A549 (cell line): ENCODE results near the gene CELF4. TPM values are rescaled to one million over a fixed set of nuclear protein-coding genes. Genes with fewer than 3 reads are reported as not detected.

Experiments used
- ATAC-seq, 2 experiments: fragments of 200-7000 bp in 1 of 2; fragments of >200 bp in 1 of 2; cut with Nextera tagmentation in 1 of 2; cut with Tn5 transposase in 1 of 2; 3 replicates each; pipeline versions ENCODE4 v1.8.0 to v1.9.1; 2018 to 2020; ENCODE audit warnings: mild to moderate bottlenecking in 1 of 2, moderate library complexity in 1 of 2
- CTCF ChIA-PET: fragments of 300-600 bp; sonication (Branson Sonifier 250); formaldehyde crosslinking; extraction: SDS; loops from one replicate; lab custom pipeline; 2021; ENCODE audit warnings: antibody characterized with exemption, inconsistent platforms; lab: Yijun Ruan, JAX
- POLR2A ChIA-PET: fragments of 350-600 bp; formaldehyde crosslinking; extraction: SDS; loops from one replicate; lab custom pipeline; 2021; ENCODE audit warnings: antibody characterized with exemption, inconsistent platforms; lab: Yijun Ruan, JAX
- DNase-seq, 2 experiments: peaks; one replicate each; pipeline versions ENCODE4 v3.0.0 to v3.0.0-alpha.2; 2011 to 2016; ENCODE audit warnings: low read depth in 1 of 2, low spot score in 1 of 2
- FAIRE-seq: peaks from 2 replicates; lab custom pipeline; 2011; peaks lifted over from hg19 to GRCh38; lab: Jason Lieb, UNC
- H3K27ac ChIP-seq, 2 experiments: fragments of >200 bp; sonication (Bioruptor Twin); formaldehyde crosslinking; 3 replicates each; pipeline ENCODE4 v1.5.1; 2016 to 2017
- H3K4me1 ChIP-seq: fragments of >200 bp; sonication (Bioruptor Twin); formaldehyde crosslinking; 3 replicates; pipeline ENCODE4 v1.6.1; 2016
- H3K4me2 ChIP-seq: fragments of >200 bp; sonication (Bioruptor Twin); formaldehyde crosslinking; 3 replicates; pipeline ENCODE4 v1.6.1; 2016
- H3K4me3 ChIP-seq: fragments of >200 bp; sonication (Bioruptor Twin); formaldehyde crosslinking; 3 replicates; pipeline ENCODE4 v1.5.1; 2016
- H3K9me3 ChIP-seq: fragments of >200 bp; sonication (Bioruptor Twin); formaldehyde crosslinking; 3 replicates; pipeline ENCODE4 v1.6.1; 2016
- BCL3 ChIP-seq: fragments of >200 bp; sonication (Bioruptor Twin); formaldehyde crosslinking; IDR thresholded peaks from 3 replicates; pipeline ENCODE4 v1.6.1; 2016
- BHLHE40 ChIP-seq: IDR thresholded peaks from 2 replicates; pipeline ENCODE4 v1.6.1; 2012; ENCODE audit warnings: low read depth, low read length, inconsistent platforms
- CBX8 ChIP-seq: fragments of 200-600 bp; sonication (generic); IDR thresholded peaks from 2 replicates; pipeline ENCODE4 v1.6.1; 2016
- CHD2 ChIP-seq: fragments of 150-350 bp; IDR thresholded peaks from 2 replicates; pipeline ENCODE4 v1.6.1; 2014; ENCODE audit warnings: low read length; ENCODE audit not compliant: partially characterized antibody
- E2F6 ChIP-seq: IDR thresholded peaks from 2 replicates; pipeline ENCODE4 v1.6.1; 2012; ENCODE audit warnings: low read depth, borderline replicate concordance
- EHF ChIP-seq: fragments of 250-450 bp; sonication (Bioruptor Pico); IDR thresholded peaks from 2 replicates; pipeline ENCODE4 v1.5.0; 2020; ENCODE audit warnings: mild to moderate bottlenecking
- ELK1 ChIP-seq: fragments of 150-350 bp; IDR thresholded peaks from 2 replicates; pipeline ENCODE4 v1.6.1; 2014; ENCODE audit warnings: low read depth, mild to moderate bottlenecking, low read length
- FOSB ChIP-seq: fragments of 250-450 bp; sonication (Bioruptor Pico); IDR thresholded peaks from 2 replicates; pipeline ENCODE4 v1.5.0; 2020; ENCODE audit warnings: mild to moderate bottlenecking, moderate library complexity
- FOXS1 ChIP-seq: fragments of 250-450 bp; sonication (Bioruptor Pico); IDR thresholded peaks from 2 replicates; pipeline ENCODE4 v1.5.0; 2020; ENCODE audit warnings: mild to moderate bottlenecking, moderate library complexity
- HOXA7 ChIP-seq: fragments of 250-450 bp; sonication (Bioruptor Pico); IDR thresholded peaks from 2 replicates; pipeline ENCODE4 v1.5.0; 2020; ENCODE audit warnings: mild to moderate bottlenecking, moderate library complexity
- JUN ChIP-seq, 2 experiments: fragments of >200 bp; sonication (Bioruptor Twin); formaldehyde crosslinking; IDR thresholded peaks; 2 replicates in 1 of 2; 3 replicates in 1 of 2; pipeline ENCODE4 v1.6.1; 2016 to 2017
- KDM5A ChIP-seq: fragments of 200-600 bp; sonication (generic); IDR thresholded peaks from 2 replicates; pipeline ENCODE4 v1.6.1; 2016; ENCODE audit warnings: antibody characterized with exemption, mild to moderate bottlenecking
- MAFK ChIP-seq: fragments of 450-650 bp; IDR thresholded peaks from 2 replicates; pipeline ENCODE4 v1.6.1; 2014; ENCODE audit not compliant: partially characterized antibody
- MAZ ChIP-seq: fragments of 150-350 bp; IDR thresholded peaks from 2 replicates; pipeline ENCODE4 v1.6.1; 2014; ENCODE audit warnings: antibody characterized with exemption, low read depth, low read length, borderline replicate concordance
- POLR2A ChIP-seq: IDR thresholded peaks from 2 replicates; pipeline ENCODE4 v1.6.1; 2012; ENCODE audit warnings: mild to moderate bottlenecking, low read length
- POLR2AphosphoS2 ChIP-seq: conservative IDR thresholded peaks from 2 replicates; pipeline ENCODE4 v1.6.1; 2012; ENCODE audit warnings: low read length, improper control_type of control experiment, inconsistent platforms
- RAD21 ChIP-seq, 2 experiments: fragments of >200 bp in 1 of 2; sonication (Bioruptor Twin) in 1 of 2; formaldehyde crosslinking in 1 of 2; IDR thresholded peaks in 1 of 2; conservative IDR thresholded peaks in 1 of 2; 2 replicates in 1 of 2; 3 replicates in 1 of 2; pipeline ENCODE4 v1.6.1; 2012 to 2018; ENCODE audit warnings: inconsistent platforms in 1 of 2
- RARB ChIP-seq: fragments of 250-450 bp; sonication (Bioruptor Pico); IDR thresholded peaks from 2 replicates; pipeline ENCODE4 v1.8.0; 2021; ENCODE audit warnings: mild to moderate bottlenecking, moderate library complexity
- RCOR1 ChIP-seq: fragments of 150-350 bp; IDR thresholded peaks from 2 replicates; pipeline ENCODE4 v1.6.1; 2014; ENCODE audit warnings: antibody characterized with exemption, low read length, low read depth
- TP53 ChIP-seq: fragments of 250-450 bp; sonication (Bioruptor Pico); IDR thresholded peaks from 2 replicates; pipeline ENCODE4 v1.5.0; 2021; ENCODE audit warnings: mild to moderate bottlenecking, moderate library complexity
- ZFP36 ChIP-seq: fragments of 450-650 bp; IDR thresholded peaks from 2 replicates; pipeline ENCODE4 v1.6.1; 2014; ENCODE audit warnings: borderline replicate concordance; ENCODE audit not compliant: partially characterized antibody
- ZNF302 ChIP-seq: fragments of 250-450 bp; sonication (Bioruptor Pico); IDR thresholded peaks from 2 replicates; pipeline ENCODE4 v1.9.0; 2021; ENCODE audit warnings: inconsistent platforms, mild to moderate bottlenecking, moderate library complexity
- WGBS: methylation state at CpG from one replicate; pipeline ENCODE4 v1.1.6; 2017; ENCODE audit errors: missing lambda C conversion rate; 5-methylcytosine and 5-hydroxymethylcytosine counted together
- polyA plus RNA-seq, 4 experiments: library from polyadenylated mRNA; depleted of rRNA in 3 of 4; stranded (reverse); fragments of >200 nt; fragmentation: RNase III in 1 of 4; extraction: RNeasy Plus Mini Kit Qiagen cat#74134 plus additional on column Dnase treatment in 1 of 4; gene quantifications; 2 replicates in 3 of 4; 3 replicates in 1 of 4; pipeline ENCODE4 v1.2.3, GENCODE V29; 2011 to 2017

CELF4 gene
- polyA plus RNA-seq, 2 of the 4 experiments (the other 2 are of a cell fraction): 0.08 TPM; not detected in 1

GRCh38 chr18:37482433-37482832, 83.2 kb downstream of the CELF4 start:
- H3K27ac ChIP-seq: no peak overlapping the region
- H3K4me3 ChIP-seq: no peak overlapping the region
- no peak overlapping the region for H3K4me2 ChIP-seq
- no peak for DNase-seq
- ATAC-seq: no peak
- no peaks in the 10 kb centered on the region for H3K9me3 ChIP-seq
- TF ChIP-seq CHD2: no peak
- no peak for TF ChIP-seq RARB (CRISPR knock-in tag)
- no peak for TF ChIP-seq ZNF302 (CRISPR knock-in tag)
- TF ChIP-seq POLR2AphosphoS2: no peak
- no peak for TF ChIP-seq E2F6
- no peak for TF ChIP-seq MAZ
- TF ChIP-seq RCOR1: no peak
- no peak for TF ChIP-seq CBX8
- no peak for TF ChIP-seq HOXA7
- TF ChIP-seq FOSB (CRISPR knock-in tag): no peak
- TF ChIP-seq MAFK: no peak
- no peak for TF ChIP-seq POLR2A
- TF ChIP-seq ELK1: no peak
- CTCF ChIA-PET: no interaction called here
- H3K4me1 ChIP-seq: no peaks in the 10 kb centered on the region
- POLR2A ChIA-PET: no interaction called here
- WGBS: 11% methylated on average over 3 of the region's 3 CpGs
- FAIRE-seq: no peak

- WGBS: 5% methylated on average over 3 of the region's 3 CpGs
- Histone ChIP-seq H3K4me1 (no peaks in the 10 kb centered on the region), H3K4me2 (no peak overlapping the region), H3K9me3 (no peaks in the 10 kb centered on the region), H3K4me3 (no peak overlapping the region), H3K27ac (no peak overlapping the region)
- DNase-seq (no peak), ATAC-seq (no peak), FAIRE-seq (no peak)
- TF ChIP-seq FOXS1 (CRISPR knock-in tag): no peak
- TF ChIP-seq BHLHE40: no peak
- no peak for TF ChIP-seq TP53 (CRISPR knock-in tag)
- no peak for TF ChIP-seq BCL3
- TF ChIP-seq MAZ: no peak
- no peak for TF ChIP-seq ZFP36
- TF ChIP-seq RAD21 (conservative IDR thresholded peaks at IDR 0.05 in 1 of 2, IDR thresholded peaks at IDR 0.05 in 1 of 2): no peak
- TF ChIP-seq JUN (IDR thresholded peaks at IDR 0.05): no peak
- TF ChIP-seq KDM5A: no peak
- no peak for TF ChIP-seq EHF (CRISPR knock-in tag)
- CTCF ChIA-PET: no interaction called here
- POLR2A ChIA-PET: no interaction called here
Measured at GRCh38 chr18:37482002-37482401, 83.6 kb downstream of the CELF4 start.

- H3K27ac ChIP-seq: no peak overlapping the region
- 0% methylated on average over 4 of the region's 6 CpGs for WGBS
- ATAC-seq (no peak), FAIRE-seq (no peak), DNase-seq (no peak)
- no peak overlapping the region for H3K4me2 ChIP-seq
- CTCF ChIA-PET: interaction anchor here (1.3 kb wide), 1 partner anchor 37 kb away, joined by 3 read pairs; no protein-coding TSS in a partner anchor
- H3K9me3 ChIP-seq: no peaks in the 10 kb centered on the region
- H3K4me1 ChIP-seq: no peaks in the 10 kb centered on the region
- POLR2A ChIA-PET: no interaction called here
- TF ChIP-seq ZFP36: no peak
- H3K4me3 ChIP-seq: no peak overlapping the region
Measured at GRCh38 chr18:37481491-37481890, 84.1 kb downstream of the CELF4 start.
